NT2/D1 (cell line): ENCODE data around the gene ARHGAP12.

Experiments
- DNase-seq: peaks from one replicate; pipeline ENCODE4 v3.0.0-alpha.2; 2011; ENCODE audit warnings: low read depth, low spot score
- H3K27me3 ChIP-seq: 2 replicates; pipeline ENCODE4 v1.6.0; 2011; ENCODE audit warnings: mild to moderate bottlenecking; ENCODE audit not compliant: insufficient read length, insufficient read depth
- H3K36me3 ChIP-seq: 2 replicates; pipeline ENCODE4 v1.6.1; 2011; ENCODE audit warnings: mild to moderate bottlenecking, low read length, mixed read lengths; ENCODE audit not compliant: insufficient read depth, insufficient read length
- H3K4me1 ChIP-seq: 2 replicates; pipeline ENCODE4 v1.5.1; 2011; ENCODE audit not compliant: insufficient read depth, insufficient read length
- H3K4me3 ChIP-seq: 2 replicates; pipeline ENCODE4 v1.5.1; 2011; ENCODE audit warnings: low read depth; ENCODE audit not compliant: insufficient read length
- H3K9ac ChIP-seq: 2 replicates; pipeline ENCODE4 v1.6.0; 2011; ENCODE audit warnings: low read depth; ENCODE audit not compliant: insufficient read length
- H3K9me3 ChIP-seq: 2 replicates; pipeline ENCODE4 v1.5.1; 2011; ENCODE audit warnings: mild to moderate bottlenecking, low read length; ENCODE audit not compliant: insufficient read depth
- SUZ12 ChIP-seq: IDR thresholded peaks from 2 replicates; pipeline ENCODE4 v1.6.1; 2011; ENCODE audit not compliant: insufficient read length, insufficient read depth; ENCODE audit errors: extremely low read depth
- YY1 ChIP-seq: IDR thresholded peaks from 2 replicates; pipeline ENCODE4 v1.6.1; 2011; ENCODE audit not compliant: insufficient read length, insufficient read depth
- ZNF274 ChIP-seq: IDR thresholded peaks from 2 replicates; pipeline ENCODE4 v1.6.1; 2011; ENCODE audit warnings: mild to moderate bottlenecking, low read depth, low read length

The ARHGAP12 gene

DNA sequence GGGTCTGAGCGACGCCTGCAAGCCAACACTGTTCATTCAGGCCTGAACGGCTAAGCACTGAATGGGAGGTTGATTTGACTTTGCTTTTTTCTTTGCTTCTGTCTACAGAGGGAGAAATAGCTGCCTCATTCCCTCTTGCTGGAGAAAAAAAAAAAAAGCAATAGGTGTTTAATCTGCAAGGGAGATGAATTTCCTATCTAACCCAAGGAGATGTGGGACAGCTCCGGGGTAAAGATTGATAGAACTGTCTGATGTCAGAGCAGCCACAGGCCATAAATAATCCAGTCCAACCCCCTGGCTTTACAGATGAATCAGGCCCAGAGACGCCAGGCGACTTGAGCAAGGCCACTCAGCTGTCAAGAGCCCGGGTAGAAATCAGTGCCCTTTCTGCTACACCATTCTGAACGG, 168.0 kb downstream of the ARHGAP12 start:
- no peak for TF ChIP-seq SUZ12
- TF ChIP-seq ZNF274 = no peak
- no peak for TF ChIP-seq YY1
- no peak for DNase-seq
- peaks cover 5% of the 10 kb centered on the region for H3K4me1 ChIP-seq
- H3K9ac ChIP-seq = peak overlapping the region; percentile 42
- no peaks in the 10 kb centered on the region for H3K27me3 ChIP-seq
- H3K9me3 ChIP-seq = peaks cover 6% of the 10 kb centered on the region; the same call in 1 of the 2 replicates
- peak overlapping the region; percentile 29 for H3K4me3 ChIP-seq
- H3K36me3 ChIP-seq = no peaks in the 10 kb centered on the region

DNA sequence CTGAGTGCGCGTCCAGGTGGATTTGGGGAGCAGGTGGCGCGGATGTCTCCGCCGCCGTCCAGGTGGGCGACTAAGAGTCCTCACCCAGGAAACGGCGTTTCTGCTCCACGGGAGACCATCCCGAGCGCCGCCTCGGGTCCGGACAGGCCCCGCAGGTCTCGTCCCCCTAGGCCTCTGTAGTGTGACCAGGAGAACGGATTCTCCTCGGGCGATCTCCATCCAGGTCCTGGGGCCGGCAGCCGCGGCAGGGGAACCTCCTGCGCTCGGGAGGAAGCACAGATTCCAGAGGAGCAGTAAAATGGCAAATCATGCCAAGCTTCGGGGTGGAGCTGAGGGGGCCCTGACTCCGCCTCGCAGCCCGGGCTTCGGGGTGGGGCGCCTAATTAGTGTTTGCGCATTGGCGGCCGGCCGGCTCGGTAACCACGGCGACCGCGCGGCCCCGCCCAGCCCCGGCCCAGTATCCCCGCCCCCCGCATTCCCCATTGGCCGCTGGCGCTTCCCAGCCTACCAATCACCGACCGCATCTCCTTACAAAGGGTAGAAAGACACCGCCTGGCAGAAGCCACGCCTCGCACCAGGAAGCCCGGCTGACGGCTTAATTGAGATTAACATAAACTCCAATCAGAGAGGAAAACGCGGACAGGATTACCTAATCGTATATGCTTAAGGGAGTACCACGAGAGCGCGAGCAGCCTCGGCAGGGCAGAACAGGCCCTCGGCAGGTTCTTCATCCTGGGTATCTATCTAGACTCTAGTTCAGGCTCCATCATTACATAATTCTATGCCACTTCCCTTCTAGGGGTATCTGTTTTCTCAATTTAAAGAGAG, 168.6 kb downstream of the ARHGAP12 start:
- TF ChIP-seq SUZ12 = no peak
- no peak for TF ChIP-seq ZNF274
- TF ChIP-seq YY1 = no peak
- DNase-seq = peak; percentile 83

GRCh38 chr10:31759124-31759798, 169.4 kb downstream of the ARHGAP12 start:
- no peak for DNase-seq
- Histone ChIP-seq H3K9ac (peak overlapping the region; percentile 77), H3K9me3 (peaks cover 6% of the 10 kb centered on the region; the same call in 1 of the 2 replicates), H3K4me3 (peak overlapping the region; percentile 66), H3K36me3 (no peaks in the 10 kb centered on the region), H3K4me1 (peaks cover 7% of the 10 kb centered on the region), H3K27me3 (no peaks in the 10 kb centered on the region)
- TF ChIP-seq SUZ12 (no peak), ZNF274 (no peak), YY1 (no peak)

More for the DNA sequence above, 168.6 kb downstream of the ARHGAP12 start:
- Histone ChIP-seq H3K4me1 (peaks cover 7% of the 10 kb centered on the region), H3K27me3 (no peaks in the 10 kb centered on the region), H3K9ac (peak overlapping the region; percentile 77), H3K4me3 (peak overlapping the region; percentile 66), H3K36me3 (no peaks in the 10 kb centered on the region), H3K9me3 (peaks cover 6% of the 10 kb centered on the region; the same call in 1 of the 2 replicates)

GRCh38 chr10:31758495-31758894, 170.1 kb downstream of the ARHGAP12 start:
- Histone ChIP-seq H3K9ac (no peak overlapping the region), H3K4me3 (no peak overlapping the region), H3K9me3 (peaks cover 6% of the 10 kb centered on the region; the same call in 1 of the 2 replicates), H3K36me3 (no peaks in the 10 kb centered on the region), H3K27me3 (no peaks in the 10 kb centered on the region), H3K4me1 (peaks cover 7% of the 10 kb centered on the region)
- no peak for DNase-seq
- TF ChIP-seq SUZ12 (no peak), ZNF274 (no peak), YY1 (no peak)

DNA sequence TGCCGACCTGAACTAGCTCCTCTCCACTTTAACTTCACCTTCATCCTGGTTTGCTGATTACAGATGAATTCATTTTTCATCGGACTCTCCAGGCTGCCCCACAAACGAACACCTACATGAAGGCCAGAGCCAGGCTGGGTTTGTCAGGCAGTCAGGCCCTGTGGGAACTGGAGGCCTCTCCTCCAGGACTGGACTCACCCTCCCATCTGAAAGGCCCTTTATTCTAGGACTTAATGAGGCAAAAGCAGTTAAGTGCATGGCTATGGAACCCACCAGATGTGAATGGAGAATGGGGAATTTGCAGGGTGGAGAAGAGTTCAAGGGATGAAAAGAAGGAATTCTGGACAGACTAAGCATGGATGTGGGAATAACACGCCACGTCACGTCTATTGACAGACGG, 170.8 kb downstream of the ARHGAP12 start:
- no peak for DNase-seq
- TF ChIP-seq SUZ12 = no peak
- TF ChIP-seq ZNF274 = no peak
- TF ChIP-seq YY1 = no peak
- Histone ChIP-seq H3K27me3 (no peaks in the 10 kb centered on the region), H3K36me3 (no peaks in the 10 kb centered on the region), H3K9ac (no peak overlapping the region), H3K4me3 (no peak overlapping the region), H3K4me1 (peaks cover 7% of the 10 kb centered on the region), H3K9me3 (peaks cover 3% of the 10 kb centered on the region; the same call in 1 of the 2 replicates)

DNA sequence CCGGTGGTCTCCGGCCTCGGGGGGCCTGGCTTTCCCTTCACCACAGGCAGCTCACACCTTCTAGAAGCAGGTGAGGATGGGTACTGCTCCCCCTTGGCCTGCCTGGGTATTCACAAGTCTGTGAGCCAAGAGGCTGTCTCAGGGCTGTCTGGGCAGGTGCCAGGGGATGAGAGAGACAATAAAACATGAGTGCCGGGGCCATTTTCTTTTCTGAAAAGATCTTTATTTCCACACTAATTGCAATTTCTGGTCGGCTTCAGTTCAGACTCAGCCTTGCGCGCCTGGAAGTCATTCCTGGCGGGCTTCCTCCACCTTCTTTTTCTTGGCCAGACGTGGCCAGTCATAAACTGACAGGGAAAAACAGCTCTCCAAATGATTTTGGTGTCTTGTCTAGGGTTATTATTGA, 171.2 kb downstream of the ARHGAP12 start:
- H3K9ac ChIP-seq = no peak overlapping the region
- no peak for TF ChIP-seq YY1
- TF ChIP-seq ZNF274 = no peak
- no peak for TF ChIP-seq SUZ12

DNA sequence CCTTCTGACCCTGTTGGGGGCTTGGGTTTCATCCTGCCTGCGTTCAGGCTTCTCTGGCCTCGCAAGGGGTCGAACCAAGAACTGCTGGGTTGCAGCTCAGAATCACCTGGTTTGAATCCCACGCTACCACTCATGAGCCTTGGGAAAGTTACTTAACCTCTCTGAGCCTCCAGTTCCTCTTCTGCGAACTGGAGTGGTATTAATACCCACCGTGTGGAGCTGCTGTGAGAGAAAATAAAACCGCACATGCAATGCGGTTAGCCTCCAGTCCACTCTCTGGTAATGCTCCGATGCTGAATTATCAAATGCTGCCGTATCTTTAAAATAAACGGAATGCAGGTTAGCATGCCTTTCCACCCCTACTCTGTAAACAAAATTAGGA, 171.9 kb downstream of the ARHGAP12 start:
- Histone ChIP-seq H3K9me3 (no peaks in the 10 kb centered on the region), H3K9ac (no peak overlapping the region), H3K4me3 (no peak overlapping the region), H3K27me3 (no peaks in the 10 kb centered on the region), H3K4me1 (peaks cover 7% of the 10 kb centered on the region), H3K36me3 (no peaks in the 10 kb centered on the region)
- no peak for DNase-seq
- TF ChIP-seq YY1 (no peak), ZNF274 (no peak), SUZ12 (no peak)

More for the DNA sequence above, 171.2 kb downstream of the ARHGAP12 start:
- no peak overlapping the region for H3K4me3 ChIP-seq
- peaks cover 7% of the 10 kb centered on the region for H3K4me1 ChIP-seq
- DNase-seq = no peak
- H3K27me3 ChIP-seq = no peaks in the 10 kb centered on the region
- no peaks in the 10 kb centered on the region for H3K9me3 ChIP-seq
- no peaks in the 10 kb centered on the region for H3K36me3 ChIP-seq
